HG03103 (cell line): ENCODE data around the gene CTSH.
"Not testable (repeated sequence)": the region's sequence is repeated elsewhere in the genome, so short reads cannot be mapped to it uniquely, and the experiment has no call there.

Experiments used
- ATAC-seq: cut with Tn5 transposase; IDR thresholded peaks from one replicate; pipeline ENCODE4 v1.9.1; 2021; ENCODE audit warnings: low read depth; ENCODE audit not compliant: unreplicated experiment

CTSH gene

DNA sequence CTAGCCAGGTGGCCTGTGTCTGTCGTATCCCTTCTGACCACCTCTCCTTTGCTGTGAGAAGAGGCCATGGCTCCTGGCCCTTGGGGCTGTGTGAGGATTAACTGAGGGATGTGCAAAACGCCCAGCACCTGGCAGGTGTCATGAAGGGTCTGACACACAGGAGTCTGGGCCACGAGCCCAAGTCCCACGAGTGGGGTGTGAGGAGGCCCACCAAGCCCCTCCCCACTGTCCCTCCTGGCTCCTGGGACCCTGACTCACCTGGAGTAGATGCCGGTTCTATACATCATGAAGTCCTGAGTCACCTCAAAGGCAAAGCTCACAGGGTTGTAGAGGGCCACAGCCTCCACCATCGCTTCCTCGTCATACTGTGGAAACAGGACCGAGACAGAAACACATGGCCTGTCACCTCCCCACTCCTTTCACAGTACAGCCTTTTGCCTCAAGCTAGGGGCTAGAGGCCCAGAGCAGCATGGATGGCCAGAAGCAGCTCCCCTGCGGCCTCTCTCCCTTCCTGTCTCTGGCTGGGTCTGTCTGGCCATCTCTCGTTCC lies 19.7 kb downstream of the CTSH start:
- ATAC-seq: no peak

GRCh38 chr15:78923480-78924360 lies 21.1 kb downstream of the CTSH start:
- ATAC-seq: no peak

DNA sequence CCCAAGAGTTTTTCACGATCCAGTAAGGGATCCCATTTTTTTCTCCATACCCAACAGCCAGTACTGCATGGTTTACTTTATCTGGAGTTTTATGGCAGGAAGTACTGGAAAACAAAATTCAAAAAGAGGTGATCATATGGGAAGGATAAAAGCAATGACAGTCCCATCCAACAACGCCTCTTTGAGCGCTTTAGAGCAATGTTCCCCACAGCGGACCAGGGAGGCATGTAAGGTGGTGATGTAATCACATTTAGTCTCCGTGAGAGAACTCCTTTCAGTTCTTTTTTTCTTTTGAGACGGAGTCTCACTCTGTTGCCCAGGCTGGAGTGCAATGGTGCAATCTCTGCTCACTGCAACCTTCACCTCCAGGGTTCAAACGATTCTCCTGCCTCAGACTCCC lies 21.8 kb downstream of the CTSH start:
- no peak for ATAC-seq

GRCh38 chr15:78922527-78922926 lies 22.3 kb downstream of the CTSH start:
- no peak for ATAC-seq

GRCh38 chr15:78921940-78922339 lies 22.9 kb downstream of the CTSH start:
- no peak for ATAC-seq

- no peak for ATAC-seq
Measured at GRCh38 chr15:78921517-78921916, 23.3 kb downstream of the CTSH start.

DNA sequence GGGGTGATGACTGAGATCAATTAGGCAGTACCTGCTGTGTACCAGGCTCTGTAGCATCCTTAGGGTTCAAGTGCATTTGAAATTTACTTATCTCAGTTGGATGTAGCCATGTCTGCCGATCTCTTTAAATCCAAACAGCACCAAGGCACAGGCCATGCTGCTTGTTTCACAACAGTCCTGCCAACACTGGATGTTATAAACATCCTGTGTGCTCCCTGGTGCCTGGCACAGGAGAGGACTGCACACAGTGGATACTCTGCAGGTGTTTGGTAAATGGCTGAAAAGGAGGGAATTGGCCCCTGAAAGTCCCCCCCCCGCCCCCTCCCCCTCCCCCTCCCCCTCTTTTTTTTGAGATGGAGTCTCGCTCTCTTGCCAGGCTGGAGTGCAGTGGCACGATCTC lies 27.0 kb downstream of the CTSH start:
- ATAC-seq: no peak

DNA sequence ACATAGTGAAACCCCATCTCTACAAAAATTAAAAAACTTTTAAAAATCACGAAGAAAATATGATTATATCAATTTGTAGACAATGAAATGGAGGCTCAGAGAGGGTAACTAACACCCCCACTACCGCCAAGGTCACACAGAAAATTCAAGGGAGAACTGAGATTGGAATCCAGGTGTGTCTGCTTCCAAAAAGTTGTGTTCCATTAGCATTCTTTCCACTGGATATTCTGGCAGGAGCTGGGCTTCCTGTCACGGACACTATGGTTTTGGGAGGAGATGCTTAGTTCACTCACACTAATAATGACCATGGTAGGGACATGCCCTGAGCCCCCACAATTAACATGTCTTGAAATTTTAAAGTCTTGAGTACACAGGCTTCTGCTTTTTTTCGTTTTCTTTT lies 28.8 kb downstream of the CTSH start:
- ATAC-seq: no peak

- no peak for ATAC-seq
Measured at GRCh38 chr15:78915341-78916087, 29.3 kb downstream of the CTSH start.

- ATAC-seq: no peak
Measured at GRCh38 chr15:78914027-78914764, 30.6 kb downstream of the CTSH start.

- ATAC-seq: no peak
Measured at GRCh38 chr15:78913012-78913411, 31.8 kb downstream of the CTSH start.

- no peak for ATAC-seq
Measured at GRCh38 chr15:78912316-78912715, 32.5 kb downstream of the CTSH start.

GRCh38 chr15:78910271-78910670 lies 34.6 kb downstream of the CTSH start:
- ATAC-seq: no peak

GRCh38 chr15:78909791-78910228 lies 35.0 kb downstream of the CTSH start:
- no peak for ATAC-seq

DNA sequence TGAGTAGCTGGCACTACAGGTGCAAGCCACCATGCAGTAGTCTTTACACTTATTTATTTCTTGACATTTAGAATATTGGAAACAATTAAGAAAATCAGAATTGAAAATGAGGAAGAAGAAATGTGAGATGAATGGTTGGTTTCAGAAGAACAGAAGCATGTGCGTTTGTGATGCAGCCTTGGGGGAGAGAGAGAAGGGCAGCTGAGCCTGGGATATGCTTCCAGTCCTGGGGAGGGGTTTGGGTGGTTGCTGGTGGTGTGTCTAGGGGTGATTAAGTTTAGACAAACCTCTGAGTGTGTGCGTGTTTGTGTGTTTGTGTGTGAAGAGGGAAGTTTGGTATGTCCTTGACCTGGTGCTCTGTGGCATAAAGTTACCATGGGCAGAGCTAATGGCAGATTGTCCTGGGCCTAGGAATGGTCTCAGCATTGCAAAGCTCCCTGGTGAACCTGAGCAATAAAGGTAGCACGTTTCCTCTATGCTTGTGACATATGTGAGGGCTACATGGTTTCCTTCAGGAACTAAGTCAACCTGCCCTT lies 35.6 kb downstream of the CTSH start:
- ATAC-seq: no peak

DNA sequence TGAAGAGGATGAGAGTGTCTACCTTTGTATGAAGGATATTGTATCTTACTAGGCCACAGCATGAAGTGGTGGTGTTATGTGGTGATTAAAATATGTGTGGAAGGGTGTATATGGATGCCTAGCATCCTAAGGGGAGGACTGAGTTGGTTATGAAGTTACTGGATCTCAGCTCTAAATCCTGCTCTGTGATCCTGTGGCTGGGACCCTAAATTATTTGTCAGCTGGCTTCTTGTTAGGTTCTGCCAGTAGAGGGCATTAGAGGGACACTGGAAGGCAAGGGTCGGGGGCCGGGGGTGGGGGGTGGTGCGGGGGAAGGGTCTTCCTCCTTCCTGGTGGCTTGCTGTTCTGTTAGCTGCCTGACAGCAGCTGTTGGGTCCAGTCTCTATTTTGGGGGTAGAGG lies 37.3 kb downstream of the CTSH start:
- no peak for ATAC-seq

DNA sequence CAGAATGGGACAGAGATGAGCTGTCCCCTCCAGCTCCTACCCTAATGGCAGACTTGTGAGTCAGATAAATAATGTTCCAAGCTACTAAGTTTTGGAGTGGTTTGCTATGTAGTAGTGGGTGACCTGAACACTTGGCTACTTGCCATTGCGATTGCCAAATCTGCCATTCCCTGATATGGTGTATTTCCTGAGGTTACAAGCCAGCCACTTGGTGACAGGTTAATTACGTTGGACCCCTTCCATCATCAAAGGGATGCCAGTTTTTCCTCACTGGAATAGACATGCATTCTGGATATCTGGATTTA lies 38.6 kb downstream of the CTSH start:
- ATAC-seq: no peak

- ATAC-seq: no peak
Measured at GRCh38 chr15:78904599-78905358, 40.1 kb downstream of the CTSH start.

- ATAC-seq: not testable (repeated sequence)
Measured at GRCh38 chr15:78902281-78903032, 42.4 kb downstream of the CTSH start.
